ENCODE data around the gene PRKG1.
"Not testable (repeated sequence)": the region's sequence is repeated elsewhere in the genome, so short reads cannot be mapped to it uniquely, and the experiment has no call there.

Gene PRKG1

GRCh38 chr10:51341745-51342144 lies 267.5 kb downstream of the PRKG1 start:
- DNase-seq: not testable (repeated sequence)

GRCh38 chr10:51342381-51342780 lies 268.1 kb downstream of the PRKG1 start:
- DNase-seq: no peak

GRCh38 chr10:51343391-51343790 lies 269.1 kb downstream of the PRKG1 start:
- DNase-seq: no peak

GRCh38 chr10:51344371-51344770 lies 270.1 kb downstream of the PRKG1 start:
- no peak for DNase-seq

GRCh38 chr10:51348622-51349021 lies 274.3 kb downstream of the PRKG1 start:
- no peak for DNase-seq

GRCh38 chr10:51357170-51357569 lies 282.9 kb downstream of the PRKG1 start:
- DNase-seq: no peak

GRCh38 chr10:51358227-51358626 lies 283.9 kb downstream of the PRKG1 start:
- DNase-seq: no peak

GRCh38 chr10:51363415-51363814 lies 289.1 kb downstream of the PRKG1 start:
- DNase-seq: no peak

GRCh38 chr10:51364674-51365073 lies 290.4 kb downstream of the PRKG1 start:
- DNase-seq: no peak

GRCh38 chr10:51366044-51366443 lies 291.8 kb downstream of the PRKG1 start:
- no peak for DNase-seq

- no peak for DNase-seq
Measured at GRCh38 chr10:51367127-51367526, 292.8 kb downstream of the PRKG1 start.

GRCh38 chr10:51367694-51368093 lies 293.4 kb downstream of the PRKG1 start:
- no peak for DNase-seq

GRCh38 chr10:51368943-51369342 lies 294.7 kb downstream of the PRKG1 start:
- no peak for DNase-seq

- DNase-seq: no peak
Measured at GRCh38 chr10:51369903-51370302, 295.6 kb downstream of the PRKG1 start.

GRCh38 chr10:51371743-51372142 lies 297.5 kb downstream of the PRKG1 start:
- no peak for DNase-seq

GRCh38 chr10:51375790-51376189 lies 301.5 kb downstream of the PRKG1 start:
- DNase-seq: no peak

- no peak for DNase-seq
Measured at GRCh38 chr10:51377070-51377931, 303.0 kb downstream of the PRKG1 start.

GRCh38 chr10:51377932-51378599 lies 303.8 kb downstream of the PRKG1 start:
- DNase-seq: no peak

GRCh38 chr10:51382181-51382580 lies 307.9 kb downstream of the PRKG1 start:
- DNase-seq: no peak

- no peak for DNase-seq
Measured at GRCh38 chr10:51384971-51385370, 310.7 kb downstream of the PRKG1 start.

GRCh38 chr10:51386248-51386885 lies 312.1 kb downstream of the PRKG1 start:
- no peak for DNase-seq

GRCh38 chr10:51389415-51390321 lies 315.4 kb downstream of the PRKG1 start:
- DNase-seq: no peak

- DNase-seq: not testable (repeated sequence)
Measured at GRCh38 chr10:51393006-51393405, 318.7 kb downstream of the PRKG1 start.

Data from NCI-H1417 treated with DMSO at 0.1 percent for 48 hours (cell line).